H9 (cell line): Measurements from ENCODE around the gene DOCK2. TPM values are rescaled to one million over a fixed set of nuclear protein-coding genes. Genes with fewer than 3 reads are reported as not detected.

Experiments
- DNase-seq: peaks from one replicate; pipeline ENCODE4 v3.0.0-alpha.2; 2017
- H2AFZ ChIP-seq: one replicate; pipeline ENCODE4 v1.6.1; 2013; ENCODE audit warnings: mild to moderate bottlenecking, low read length, control low read depth, moderate library complexity
- H2AK5ac ChIP-seq: 2 replicates; pipeline ENCODE4 v1.6.1; 2013; ENCODE audit warnings: low read length, control low read depth, mixed read lengths; ENCODE audit not compliant: insufficient read length
- H2BK120ac ChIP-seq: one replicate; pipeline ENCODE4 v1.6.1; 2013; ENCODE audit warnings: low read depth, mild to moderate bottlenecking, low read length, control low read depth, inconsistent platforms; ENCODE audit not compliant: poor library complexity, severe bottlenecking
- H2BK12ac ChIP-seq: 2 replicates; pipeline ENCODE4 v1.6.1; 2013; ENCODE audit warnings: low read length, control low read depth, mixed read lengths, low read depth; ENCODE audit not compliant: insufficient read length
- H2BK15ac ChIP-seq: 2 replicates; pipeline ENCODE4 v1.6.1; 2013; ENCODE audit warnings: low read depth, low read length, control low read depth
- H2BK20ac ChIP-seq: one replicate; pipeline ENCODE4 v1.6.1; 2013; ENCODE audit warnings: low read depth, mild to moderate bottlenecking, low read length, control low read depth, inconsistent platforms; ENCODE audit not compliant: poor library complexity, severe bottlenecking
- H2BK5ac ChIP-seq: 2 replicates; pipeline ENCODE4 v1.6.1; 2013; ENCODE audit warnings: low read length, control low read depth, mixed read lengths; ENCODE audit not compliant: insufficient read length
- H3K14ac ChIP-seq: 2 replicates; pipeline ENCODE4 v1.6.1; 2013; ENCODE audit warnings: low read length, control low read depth; ENCODE audit not compliant: insufficient read depth
- H3K18ac ChIP-seq: 2 replicates; pipeline ENCODE4 v1.6.1; 2013; ENCODE audit warnings: low read depth, mild to moderate bottlenecking, mixed read lengths, low read length, control low read depth; ENCODE audit not compliant: insufficient read length
- H3K23ac ChIP-seq: 2 replicates; pipeline ENCODE4 v1.6.1; 2013; ENCODE audit warnings: low read length, control low read depth, mixed read lengths, low read depth; ENCODE audit not compliant: insufficient read length
- H3K23me2 ChIP-seq: 2 replicates; pipeline ENCODE4 v1.6.1; 2013; ENCODE audit warnings: low read depth, mild to moderate bottlenecking, mixed read lengths, low read length, control low read depth; ENCODE audit not compliant: insufficient read length, poor library complexity, severe bottlenecking
- H3K27ac ChIP-seq: 2 replicates; pipeline ENCODE4 v1.5.1; 2013; ENCODE audit warnings: low read length, control low read depth, mixed read lengths, low read depth; ENCODE audit not compliant: insufficient read length
- H3K27me3 ChIP-seq: 2 replicates; pipeline ENCODE4 v1.6.1; 2013; ENCODE audit warnings: low read length, control low read depth, inconsistent platforms; ENCODE audit not compliant: insufficient read depth
- H3K4ac ChIP-seq: 2 replicates; pipeline ENCODE4 v1.6.1; 2013; ENCODE audit warnings: low read depth, mild to moderate bottlenecking, control low read depth, inconsistent platforms, low read length, moderate library complexity
- H3K4me1 ChIP-seq: 2 replicates; pipeline ENCODE4 v1.6.1; 2013; ENCODE audit warnings: low read length, control low read depth, inconsistent platforms; ENCODE audit not compliant: insufficient read depth
- H3K4me2 ChIP-seq: 2 replicates; pipeline ENCODE4 v1.6.1; 2013; ENCODE audit warnings: low read length, control low read depth, mixed read lengths; ENCODE audit not compliant: insufficient read length, insufficient read depth
- H3K56ac ChIP-seq: 2 replicates; pipeline ENCODE4 v1.6.1; 2013; ENCODE audit warnings: low read depth, mild to moderate bottlenecking, mixed read lengths, low read length, control low read depth; ENCODE audit not compliant: insufficient read length
- H3K79me1 ChIP-seq: 2 replicates; pipeline ENCODE4 v1.6.1; 2013; ENCODE audit warnings: low read depth, mild to moderate bottlenecking, moderate library complexity, low read length, control low read depth, inconsistent platforms; ENCODE audit not compliant: insufficient read depth, poor library complexity, severe bottlenecking
- H3K79me2 ChIP-seq: 2 replicates; pipeline ENCODE4 v1.6.1; 2013; ENCODE audit warnings: low read length, control low read depth, inconsistent platforms; ENCODE audit not compliant: insufficient read depth
- H3K9ac ChIP-seq: 2 replicates; pipeline ENCODE4 v1.6.1; 2013; ENCODE audit warnings: low read length, control low read depth, mixed read lengths; ENCODE audit not compliant: insufficient read length; ENCODE audit errors: extremely low read depth
- H3K9me3 ChIP-seq: one replicate; pipeline ENCODE4 v1.6.1; 2013; ENCODE audit warnings: low read depth, low read length, inconsistent platforms; ENCODE audit not compliant: control insufficient read depth
- H3T11ph ChIP-seq: one replicate; pipeline ENCODE4 v1.6.1; 2013; ENCODE audit warnings: mild to moderate bottlenecking, low read length, control low read depth, inconsistent platforms
- H4K20me1 ChIP-seq: one replicate; pipeline ENCODE4 v1.6.1; 2013; ENCODE audit not compliant: control insufficient read depth, insufficient read length, insufficient read depth
- H4K5ac ChIP-seq: 2 replicates; pipeline ENCODE4 v1.6.1; 2013; ENCODE audit warnings: low read depth, mild to moderate bottlenecking, mixed read lengths, low read length, control low read depth; ENCODE audit not compliant: insufficient read length
- H4K8ac ChIP-seq: replicated peaks from 2 replicates; pipeline ENCODE4 v1.6.1; 2013; ENCODE audit warnings: low read length, control low read depth, mixed read lengths, low read depth; ENCODE audit not compliant: insufficient read length
- H4K91ac ChIP-seq: 2 replicates; pipeline ENCODE4 v1.6.1; 2013; ENCODE audit warnings: low read depth, mild to moderate bottlenecking, moderate library complexity, mixed read lengths, low read length, control low read depth; ENCODE audit not compliant: insufficient read length
- H3K27ac Mint-ChIP-seq, 3 experiments: 2 replicates in 2 of 3; 3 replicates in 1 of 3; pipeline ENCODE4 v1.8.0; 2020 to 2021; ENCODE audit warnings: mixed read lengths in 3 of 3, mild to moderate bottlenecking in 1 of 3, moderate library complexity in 1 of 3
- H3K27me3 Mint-ChIP-seq: 2 replicates; pipeline ENCODE4 v1.8.0; 2021; ENCODE audit warnings: low read depth, mild to moderate bottlenecking, moderate library complexity, mixed read lengths
- H3K36me3 Mint-ChIP-seq, 3 experiments: 2 replicates in 2 of 3; 3 replicates in 1 of 3; pipeline ENCODE4 v1.8.0; 2020 to 2021; ENCODE audit warnings: low read depth in 3 of 3, mixed read lengths in 3 of 3; ENCODE audit not compliant: insufficient read depth in 1 of 3
- H3K4me1 Mint-ChIP-seq, 2 experiments: 2 replicates each; pipeline ENCODE4 v1.8.0; 2020; ENCODE audit warnings: mixed read lengths in 2 of 2
- H3K4me3 Mint-ChIP-seq, 2 experiments: 2 replicates in 1 of 2; 3 replicates in 1 of 2; pipeline ENCODE4 v1.8.0; 2020 to 2021; ENCODE audit warnings: mild to moderate bottlenecking in 2 of 2, mixed read lengths in 2 of 2, moderate library complexity in 1 of 2
- H3K9me3 Mint-ChIP-seq, 2 experiments: 2 replicates in 1 of 2; 3 replicates in 1 of 2; pipeline ENCODE4 v1.8.0; 2020; ENCODE audit warnings: mild to moderate bottlenecking in 2 of 2, mixed read lengths in 2 of 2, moderate library complexity in 1 of 2
- CTCF ChIP-seq: fragments of 200-600 bp; sonication (generic); conservative IDR thresholded peaks from 3 replicates; pipeline ENCODE4 v1.8.0; 2021; ENCODE audit warnings: antibody characterized with exemption, mild to moderate bottlenecking
- WGBS: extraction: QIAGEN DNeasy Blood & Tissue Kit; methylation state at CpG from one replicate; pipeline ENCODE4 v1.1.7; 2013; ENCODE audit warnings: missing lambda C conversion rate, low lambda C conversion rate, mixed read lengths; ENCODE audit not compliant: insufficient read length; ENCODE audit errors: extremely low coverage; 5-methylcytosine and 5-hydroxymethylcytosine counted together
- total RNA-seq: library from RNA; stranded (reverse); gene quantifications from 2 replicates; pipeline ENCODE4 v1.2.1, GENCODE V29; 2021

The DOCK2 gene
- total RNA-seq, 1 experiment from 2014 or later: 7.8 TPM

GRCh38 chr5:170078458-170078857, 441.4 kb downstream of the DOCK2 start:
- H3K14ac ChIP-seq: no peak overlapping the region
- H3K56ac ChIP-seq: no peak overlapping the region
- no peak overlapping the region for H3K27ac Mint-ChIP-seq
- H3K9me3 Mint-ChIP-seq: no peaks in the 10 kb centered on the region
- no peak for DNase-seq
- H3K4me2 ChIP-seq: no peak overlapping the region
- H3K27me3 ChIP-seq: no peaks in the 10 kb centered on the region
- no peak for TF ChIP-seq CTCF
- no peak overlapping the region for H3K27ac ChIP-seq
- H3K79me2 ChIP-seq: no peaks in the 10 kb centered on the region
- no peak overlapping the region for H4K5ac ChIP-seq
- H4K91ac ChIP-seq: no peak overlapping the region
- H3K23ac ChIP-seq: no peak overlapping the region
- H2BK120ac ChIP-seq: no peak overlapping the region
- H3K9me3 ChIP-seq: no peaks in the 10 kb centered on the region
- peaks cover 0 to 4% of the 10 kb centered on the region in 2 experiments; a peak in 1 of 4 replicates for H3K4me1 Mint-ChIP-seq
- H3K23me2 ChIP-seq: no peaks in the 10 kb centered on the region
- no peaks in the 10 kb centered on the region for H3K79me1 ChIP-seq
- no peak overlapping the region for H2AK5ac ChIP-seq
- no peak overlapping the region for H2BK12ac ChIP-seq
- no peak overlapping the region for H2BK20ac ChIP-seq
- WGBS: no CpG with 5 or more reads among the region's 3 CpGs
- no peak overlapping the region for H2BK15ac ChIP-seq
- no peaks in the 10 kb centered on the region for H3K4me1 ChIP-seq
- no peaks in the 10 kb centered on the region for H4K20me1 ChIP-seq
- H3K36me3 Mint-ChIP-seq: no peaks in the 10 kb centered on the region
- no peak overlapping the region for H3K9ac ChIP-seq
- H3T11ph ChIP-seq: no peak overlapping the region
- H4K8ac ChIP-seq: no peak overlapping the region
- no peak overlapping the region for H2BK5ac ChIP-seq
- no peak overlapping the region for H3K18ac ChIP-seq
- H3K4ac ChIP-seq: no peak overlapping the region
- H3K27me3 Mint-ChIP-seq: peaks cover 7% of the 10 kb centered on the region
- no peak overlapping the region for H3K4me3 Mint-ChIP-seq
- H2AFZ ChIP-seq: no peak overlapping the region
